Measurements from ENCODE around the gene PRUNE2. TPM values are rescaled to one million over a fixed set of nuclear protein-coding genes. Genes with fewer than 3 reads are reported as not detected.

PRUNE2 gene
- total and polyA plus RNA-seq, 4 donors, result 1.3 to 4.5 (median 1.6) TPM

GRCh38 chr9:76883341-76883855 lies 22.5 kb downstream of the PRUNE2 start:
- WGBS, result 80% methylated on average over 3 of the region's 3 CpGs
- no peak overlapping the region for H3K9ac ChIP-seq (ENCODE audit: low read depth in 1 of 2, low read length in 2 of 2)
- no peak overlapping the region for H3K4me3 ChIP-seq (ENCODE audit: low read depth in 1 of 3, low read length in 3 of 3)
- no peaks in the 10 kb centered on the region for H3K4me1 ChIP-seq (ENCODE audit: control insufficient read depth in 4 of 4, insufficient read depth in 4 of 4, low read length in 3 of 4)
- DNase-seq (ENCODE audit: low spot score), result no peak
- no peaks in the 10 kb centered on the region for H3K27me3 ChIP-seq (ENCODE audit: control insufficient read depth in 4 of 4, insufficient read depth in 4 of 4, low read length in 3 of 4)
- no peaks in the 10 kb centered on the region for H3K36me3 ChIP-seq (ENCODE audit: control insufficient read depth in 4 of 4, insufficient read depth in 3 of 4, low read depth in 1 of 4, low read length in 3 of 4)
- H3K27ac ChIP-seq (ENCODE audit: low read depth in 1 of 2, low read length in 2 of 2), result no peak overlapping the region
- no peak for TF ChIP-seq YY1 (IDR thresholded peaks at IDR 0.05)
- no peak for TF ChIP-seq HNF4A (conservative IDR thresholded peaks at IDR 0.05)
- no peak for TF ChIP-seq RAD21 (IDR thresholded peaks at IDR 0.05)
- TF ChIP-seq REST (IDR thresholded peaks at IDR 0.05), result no peak
- peaks cover 0 to 2% (median 0%) of the 10 kb centered on the region in 4 donors for H3K9me3 ChIP-seq (ENCODE audit: control insufficient read depth in 4 of 4, low read length in 3 of 4)

- TF ChIP-seq CTCF (IDR thresholded peaks at IDR 0.05; ENCODE audit: low read depth, low read length, missing input control), result no peak
- no peak overlapping the region for H3K27ac ChIP-seq (ENCODE audit: low read depth in 1 of 2, low read length in 2 of 2)
- H3K27me3 ChIP-seq (ENCODE audit: control insufficient read depth in 4 of 4, insufficient read depth in 4 of 4, low read length in 3 of 4), result peaks cover 0 to under 1% (median 0%) of the 10 kb centered on the region in 4 donors
- DNase-seq (ENCODE audit: low spot score), result no peak
- no peak overlapping the region for H3K4me3 ChIP-seq (ENCODE audit: low read depth in 1 of 3, low read length in 3 of 3)
- H3K4me1 ChIP-seq (ENCODE audit: control insufficient read depth in 4 of 4, insufficient read depth in 4 of 4, low read length in 3 of 4), result no peaks in the 10 kb centered on the region
- no peak overlapping the region for H3K9ac ChIP-seq (ENCODE audit: low read depth in 1 of 2, low read length in 2 of 2)
- H3K9me3 ChIP-seq (ENCODE audit: control insufficient read depth in 4 of 4, low read length in 3 of 4), result peaks cover 0 to 2% (median 0%) of the 10 kb centered on the region in 4 donors
- no peaks in the 10 kb centered on the region for H3K36me3 ChIP-seq (ENCODE audit: control insufficient read depth in 4 of 4, insufficient read depth in 3 of 4, low read depth in 1 of 4, low read length in 3 of 4)
- WGBS, result 78% methylated on average over 4 of the region's 4 CpGs
Observed at GRCh38 chr9:76882686-76883085, 23.2 kb downstream of the PRUNE2 start.

- Histone ChIP-seq H3K27me3 (ENCODE audit: control insufficient read depth in 4 of 4, insufficient read depth in 4 of 4, low read length in 3 of 4) (peaks cover 0 to 4% (median 0%) of the 10 kb centered on the region in 4 donors), H3K27ac (ENCODE audit: low read depth in 1 of 2, low read length in 2 of 2) (no peak overlapping the region), H3K36me3 (ENCODE audit: control insufficient read depth in 4 of 4, insufficient read depth in 3 of 4, low read depth in 1 of 4, low read length in 3 of 4) (no peaks in the 10 kb centered on the region), H3K4me3 (ENCODE audit: low read depth in 1 of 3, low read length in 3 of 3) (no peak overlapping the region), H3K9ac (ENCODE audit: low read depth in 1 of 2, low read length in 2 of 2) (no peak overlapping the region), H3K4me1 (ENCODE audit: control insufficient read depth in 4 of 4, insufficient read depth in 4 of 4, low read length in 3 of 4) (no peaks in the 10 kb centered on the region), H3K9me3 (ENCODE audit: control insufficient read depth in 4 of 4, low read length in 3 of 4) (peaks cover 0 to 2% (median 0%) of the 10 kb centered on the region in 4 donors)
- WGBS, result 78% methylated on average over 2 of the region's 2 CpGs
- no peak for DNase-seq (ENCODE audit: low spot score)
- no peak for TF ChIP-seq GABPA (IDR thresholded peaks at IDR 0.05 in 1 of 2, conservative IDR thresholded peaks at IDR 0.05 in 1 of 2)
- no peak for TF ChIP-seq YY1 (IDR thresholded peaks at IDR 0.05)
- TF ChIP-seq ZBTB33 (IDR thresholded peaks at IDR 0.05), result no peak
Observed at GRCh38 chr9:76880210-76880609, 25.7 kb downstream of the PRUNE2 start.
